ENCODE results near the gene ZCCHC14. TPM values are rescaled to one million over a fixed set of nuclear protein-coding genes. Genes with fewer than 3 reads are reported as not detected.
A peak's percentile ranks its signal among the peaks of the same experiment; 100 is the strongest.

Gene ZCCHC14
- polyA plus RNA-seq, 1 donor (not counting 4 experiments of a cell fraction or from before 2014, with no cell fraction given), result 3.6 TPM

- H3K9me3 ChIP-seq (ENCODE audit: control insufficient read depth, low read depth, low read length), result no peaks in the 10 kb centered on the region
- no peaks in the 10 kb centered on the region for H3K36me3 ChIP-seq (ENCODE audit: control insufficient read depth in 2 of 2, extremely low read depth in 1 of 2, insufficient read depth in 2 of 2, low read length in 2 of 2)
- no peak overlapping the region for H2AFZ ChIP-seq (ENCODE audit: control insufficient read depth, low read length)
- DNase-seq (ENCODE audit: low read depth, low spot score) (no peak), FAIRE-seq (no peak)
- peak overlapping the region; percentile 19 to 71 (median 36) for H3K4me3 ChIP-seq (ENCODE audit: control insufficient read depth in 2 of 3, extremely low read depth in 1 of 3, insufficient read depth in 2 of 3, low read depth in 1 of 3, low read length in 3 of 3)
- H4K20me1 ChIP-seq (ENCODE audit: control insufficient read depth, extremely low read depth, insufficient read depth, low read length), result no peaks in the 10 kb centered on the region
- dilution Hi-C loops (cut with MboI; ENCODE audit: extremely low pct_ligation_motif_present, low sequenced_read_pairs), result no loop called here
- TF ChIP-seq, protein P1, sequence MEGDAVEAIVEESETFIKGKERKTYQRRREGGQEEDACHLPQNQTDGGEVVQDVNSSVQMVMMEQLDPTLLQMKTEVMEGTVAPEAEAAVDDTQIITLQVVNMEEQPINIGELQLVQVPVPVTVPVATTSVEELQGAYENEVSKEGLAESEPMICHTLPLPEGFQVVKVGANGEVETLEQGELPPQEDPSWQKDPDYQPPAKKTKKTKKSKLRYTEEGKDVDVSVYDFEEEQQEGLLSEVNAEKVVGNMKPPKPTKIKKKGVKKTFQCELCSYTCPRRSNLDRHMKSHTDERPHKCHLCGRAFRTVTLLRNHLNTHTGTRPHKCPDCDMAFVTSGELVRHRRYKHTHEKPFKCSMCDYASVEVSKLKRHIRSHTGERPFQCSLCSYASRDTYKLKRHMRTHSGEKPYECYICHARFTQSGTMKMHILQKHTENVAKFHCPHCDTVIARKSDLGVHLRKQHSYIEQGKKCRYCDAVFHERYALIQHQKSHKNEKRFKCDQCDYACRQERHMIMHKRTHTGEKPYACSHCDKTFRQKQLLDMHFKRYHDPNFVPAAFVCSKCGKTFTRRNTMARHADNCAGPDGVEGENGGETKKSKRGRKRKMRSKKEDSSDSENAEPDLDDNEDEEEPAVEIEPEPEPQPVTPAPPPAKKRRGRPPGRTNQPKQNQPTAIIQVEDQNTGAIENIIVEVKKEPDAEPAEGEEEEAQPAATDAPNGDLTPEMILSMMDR (optimal IDR thresholded peaks at IDR 0.05 in 1 of 3, IDR thresholded peaks at IDR 0.05 in 1 of 3, conservative IDR thresholded peaks at IDR 0.05 in 1 of 3; ENCODE audit: extremely low read depth in 1 of 3, insufficient read depth in 2 of 3, low read length in 3 of 3), result no peak
- TF ChIP-seq EZH2 (IDR thresholded peaks at IDR 0.05; ENCODE audit: low read length), result no peak
- no peaks in the 10 kb centered on the region for H3K27me3 ChIP-seq (ENCODE audit: control insufficient read depth, extremely low read depth, insufficient read depth, low read length)
- peaks cover 31% of the 10 kb centered on the region for H3K79me2 ChIP-seq (ENCODE audit: control insufficient read depth, insufficient read depth, low read length)
- H3K9ac ChIP-seq (ENCODE audit: control insufficient read depth, extremely low read depth, insufficient read depth, low read length), result peak overlapping the region; percentile 58
- H3K4me1 ChIP-seq (ENCODE audit: control insufficient read depth, extremely low read depth, insufficient read depth, low read length), result peaks cover 22% of the 10 kb centered on the region
- H3K27ac ChIP-seq (ENCODE audit: control insufficient read depth, insufficient read depth, low read length), result no peak overlapping the region
- peak overlapping the region; percentile 69 for H3K4me2 ChIP-seq (ENCODE audit: control insufficient read depth, extremely low read depth, insufficient read depth, low read depth, low read length)
- no peaks in the 10 kb centered on the region for H3K9me1 ChIP-seq (ENCODE audit: control insufficient read depth, extremely low read depth, insufficient read depth, low read length)
These were observed 920 bp upstream of the ZCCHC14 start for GRCh38 chr16:87493608-87494280.

- H3K4me1 ChIP-seq (ENCODE audit: control insufficient read depth, extremely low read depth, insufficient read depth, low read length), result peaks cover 27% of the 10 kb centered on the region
- FAIRE-seq (no peak), DNase-seq (ENCODE audit: low read depth, low spot score) (no peak)
- no peak overlapping the region for H3K27ac ChIP-seq (ENCODE audit: control insufficient read depth, insufficient read depth, low read length)
- TF ChIP-seq, protein P1 (optimal IDR thresholded peaks at IDR 0.05 in 1 of 3, IDR thresholded peaks at IDR 0.05 in 1 of 3, conservative IDR thresholded peaks at IDR 0.05 in 1 of 3; ENCODE audit: extremely low read depth in 1 of 3, insufficient read depth in 2 of 3, low read length in 3 of 3), result no peak
- TF ChIP-seq EZH2 (IDR thresholded peaks at IDR 0.05; ENCODE audit: low read length), result no peak
- peak overlapping the region in 1 of 3 experiments; percentile 36 for H3K4me3 ChIP-seq (ENCODE audit: control insufficient read depth in 2 of 3, extremely low read depth in 1 of 3, insufficient read depth in 2 of 3, low read depth in 1 of 3, low read length in 3 of 3)
- dilution Hi-C loops (cut with MboI; ENCODE audit: extremely low pct_ligation_motif_present, low sequenced_read_pairs), result no loop called here
- no peak overlapping the region for H2AFZ ChIP-seq (ENCODE audit: control insufficient read depth, low read length)
- H3K9me3 ChIP-seq (ENCODE audit: control insufficient read depth, low read depth, low read length), result no peaks in the 10 kb centered on the region
- H4K20me1 ChIP-seq (ENCODE audit: control insufficient read depth, extremely low read depth, insufficient read depth, low read length), result no peaks in the 10 kb centered on the region
- peak overlapping the region; percentile 58 for H3K9ac ChIP-seq (ENCODE audit: control insufficient read depth, extremely low read depth, insufficient read depth, low read length)
- no peak overlapping the region for H3K4me2 ChIP-seq (ENCODE audit: control insufficient read depth, extremely low read depth, insufficient read depth, low read depth, low read length)
- H3K79me2 ChIP-seq (ENCODE audit: control insufficient read depth, insufficient read depth, low read length), result peaks cover 39% of the 10 kb centered on the region
- H3K36me3 ChIP-seq (ENCODE audit: control insufficient read depth in 2 of 2, extremely low read depth in 1 of 2, insufficient read depth in 2 of 2, low read length in 2 of 2), result no peaks in the 10 kb centered on the region
- no peaks in the 10 kb centered on the region for H3K9me1 ChIP-seq (ENCODE audit: control insufficient read depth, extremely low read depth, insufficient read depth, low read length)
- no peaks in the 10 kb centered on the region for H3K27me3 ChIP-seq (ENCODE audit: control insufficient read depth, extremely low read depth, insufficient read depth, low read length)
These were observed 563 bp downstream of the ZCCHC14 start for GRCh38 chr16:87492291-87492630.

All from keratinocyte (primary cell).